ENCODE data around the gene RSAD1.

DNA sequence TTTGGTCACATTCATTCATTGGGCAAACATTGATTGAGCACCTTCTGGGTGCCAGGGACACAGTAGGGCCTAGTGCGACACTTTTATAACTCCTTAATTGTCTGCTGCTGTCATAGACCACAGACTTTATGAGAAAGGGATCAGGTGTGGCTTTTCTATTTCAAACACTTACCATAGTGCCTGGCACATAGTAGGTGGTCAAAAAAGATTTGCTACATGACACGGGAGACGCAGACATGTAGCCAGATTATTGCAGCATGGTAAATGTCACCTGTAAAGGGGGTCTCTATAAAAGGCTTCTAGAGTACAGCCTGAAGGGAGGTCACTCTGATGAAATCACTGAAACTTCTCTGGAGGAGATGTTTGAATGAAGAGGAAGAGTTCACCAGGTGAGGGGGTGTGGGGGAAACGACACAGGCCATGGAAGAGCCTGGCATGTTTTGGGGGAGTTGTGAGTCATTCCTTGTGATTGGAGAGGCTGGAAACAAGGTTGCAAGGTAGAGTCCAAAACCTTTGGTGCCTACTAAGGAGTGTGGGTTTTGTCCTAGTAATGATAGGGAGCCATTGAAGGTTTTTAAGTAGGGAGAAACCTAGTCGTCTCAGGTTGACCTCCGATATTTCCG, 1.6 kb downstream of the RSAD1 start:
- TF ChIP-seq, protein P1, sequence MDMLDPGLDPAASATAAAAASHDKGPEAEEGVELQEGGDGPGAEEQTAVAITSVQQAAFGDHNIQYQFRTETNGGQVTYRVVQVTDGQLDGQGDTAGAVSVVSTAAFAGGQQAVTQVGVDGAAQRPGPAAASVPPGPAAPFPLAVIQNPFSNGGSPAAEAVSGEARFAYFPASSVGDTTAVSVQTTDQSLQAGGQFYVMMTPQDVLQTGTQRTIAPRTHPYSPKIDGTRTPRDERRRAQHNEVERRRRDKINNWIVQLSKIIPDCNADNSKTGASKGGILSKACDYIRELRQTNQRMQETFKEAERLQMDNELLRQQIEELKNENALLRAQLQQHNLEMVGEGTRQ (IDR thresholded peaks at IDR 0.05; ENCODE audit: borderline replicate concordance, low read depth, low read length) = no peak
- TF ChIP-seq, protein P2, sequence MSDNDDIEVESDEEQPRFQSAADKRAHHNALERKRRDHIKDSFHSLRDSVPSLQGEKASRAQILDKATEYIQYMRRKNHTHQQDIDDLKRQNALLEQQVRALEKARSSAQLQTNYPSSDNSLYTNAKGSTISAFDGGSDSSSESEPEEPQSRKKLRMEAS (IDR thresholded peaks at IDR 0.05; ENCODE audit: low read depth) = no peak
- no peak for TF ChIP-seq CTCF (IDR thresholded peaks at IDR 0.05)
- no peak for TF ChIP-seq SMC3 (IDR thresholded peaks at IDR 0.05; ENCODE audit: low read depth, low read length)

Data from SK-N-SH (cell line).